Fibroblast of lung (primary cell): ENCODE data around the gene FAM174C. TPM values are rescaled to one million over a fixed set of nuclear protein-coding genes. Genes with fewer than 3 reads are reported as not detected.

Source experiments
- DNase-seq, 2 donors: peaks; one replicate each; pipeline versions ENCODE4 v3.0.0 to v3.0.0-alpha.2; 2010; ENCODE audit warnings: low read depth in 2 of 2
- H2AFZ ChIP-seq: 2 replicates; pipeline ENCODE4 v1.5.1; 2012; ENCODE audit warnings: low read length, control low read depth, inconsistent platforms
- H3K27ac ChIP-seq: 2 replicates; pipeline ENCODE4 v1.5.1; 2011; ENCODE audit warnings: low read length, control low read depth; ENCODE audit not compliant: insufficient read depth
- H3K27me3 ChIP-seq: 2 replicates; pipeline ENCODE4 v1.5.1; 2011; ENCODE audit warnings: mild to moderate bottlenecking, low read length; ENCODE audit not compliant: control insufficient read depth, insufficient read depth
- H3K36me3 ChIP-seq: 2 replicates; pipeline ENCODE4 v1.5.1; 2011; ENCODE audit warnings: low read length; ENCODE audit not compliant: control insufficient read depth, insufficient read depth
- H3K4me1 ChIP-seq: 2 replicates; pipeline ENCODE4 v1.5.1; 2011; ENCODE audit warnings: low read length; ENCODE audit not compliant: control insufficient read depth, insufficient read depth; ENCODE audit errors: extremely low read depth
- H3K4me2 ChIP-seq: 2 replicates; pipeline ENCODE4 v1.5.1; 2011; ENCODE audit warnings: low read length, control low read depth; ENCODE audit not compliant: insufficient read depth; ENCODE audit errors: extremely low read depth
- H3K4me3 ChIP-seq, 4 experiments: fragments of 200-600 bp in 1 of 4; sonication (generic) in 1 of 4; replicated peaks in 1 of 4; 2 replicates each; pipeline ENCODE4 v1.5.1; 2011 to 2016; ENCODE audit warnings: low read length in 4 of 4, low read depth in 3 of 4, mild to moderate bottlenecking in 3 of 4, control low read depth in 2 of 4, inconsistent platforms in 1 of 4, mixed read lengths in 1 of 4; ENCODE audit not compliant: insufficient read depth in 1 of 4; ENCODE audit errors: control extremely low read depth in 1 of 4
- H3K79me2 ChIP-seq: 2 replicates; pipeline ENCODE4 v1.5.1; 2012; ENCODE audit warnings: mild to moderate bottlenecking, low read length, inconsistent platforms; ENCODE audit not compliant: control insufficient read depth, insufficient read depth
- H3K9ac ChIP-seq: 2 replicates; pipeline ENCODE4 v1.5.1; 2011; ENCODE audit warnings: mild to moderate bottlenecking, low read length, control low read depth; ENCODE audit not compliant: insufficient read depth
- H3K9me3 ChIP-seq: 2 replicates; pipeline ENCODE4 v1.5.1; 2012; ENCODE audit warnings: low read depth, low read length; ENCODE audit not compliant: control insufficient read depth, insufficient read depth
- H4K20me1 ChIP-seq: 2 replicates; pipeline ENCODE4 v1.5.1; 2011; ENCODE audit warnings: low read length; ENCODE audit not compliant: control insufficient read depth, insufficient read depth; ENCODE audit errors: extremely low read depth
- EZH2 ChIP-seq: IDR thresholded peaks from 2 replicates; pipeline ENCODE4 v1.5.1; 2012; ENCODE audit warnings: low read length, control low read depth, mild to moderate bottlenecking; ENCODE audit errors: missing control alignments
- polyA plus RNA-seq, 2 donors: library from polyadenylated mRNA; depleted of rRNA in 1 of 2; stranded (reverse) in 1 of 2; unstranded in 1 of 2; fragments of >200 nt; gene quantifications; 2 replicates each; pipeline ENCODE4 v1.2.1, GENCODE V29; 2011 to 2012; ENCODE audit warnings: missing spikeins in 1 of 2
- total RNA-seq: library from RNA; depleted of rRNA; stranded (reverse); fragments of >200 nt; gene quantifications from 2 replicates; pipeline ENCODE4 v1.2.1, GENCODE V29; 2014
- TF ChIP-seq, protein P1 (sequence below), 2 donors: IDR thresholded peaks in 1 of 2; conservative IDR thresholded peaks in 1 of 2; 1 replicate in 1 of 2; 2 replicates in 1 of 2; pipeline ENCODE4 v1.5.1; 2011 to 2012; ENCODE audit warnings: low read length in 2 of 2, control low read depth in 1 of 2, inconsistent platforms in 1 of 2, low read depth in 1 of 2, mild to moderate bottlenecking in 1 of 2

FAM174C gene
- total and polyA plus RNA-seq, 2 donors (not counting 1 experiment from before 2014, with no cell fraction given) = 16.1 to 22.5 TPM

- TF ChIP-seq, protein P1, sequence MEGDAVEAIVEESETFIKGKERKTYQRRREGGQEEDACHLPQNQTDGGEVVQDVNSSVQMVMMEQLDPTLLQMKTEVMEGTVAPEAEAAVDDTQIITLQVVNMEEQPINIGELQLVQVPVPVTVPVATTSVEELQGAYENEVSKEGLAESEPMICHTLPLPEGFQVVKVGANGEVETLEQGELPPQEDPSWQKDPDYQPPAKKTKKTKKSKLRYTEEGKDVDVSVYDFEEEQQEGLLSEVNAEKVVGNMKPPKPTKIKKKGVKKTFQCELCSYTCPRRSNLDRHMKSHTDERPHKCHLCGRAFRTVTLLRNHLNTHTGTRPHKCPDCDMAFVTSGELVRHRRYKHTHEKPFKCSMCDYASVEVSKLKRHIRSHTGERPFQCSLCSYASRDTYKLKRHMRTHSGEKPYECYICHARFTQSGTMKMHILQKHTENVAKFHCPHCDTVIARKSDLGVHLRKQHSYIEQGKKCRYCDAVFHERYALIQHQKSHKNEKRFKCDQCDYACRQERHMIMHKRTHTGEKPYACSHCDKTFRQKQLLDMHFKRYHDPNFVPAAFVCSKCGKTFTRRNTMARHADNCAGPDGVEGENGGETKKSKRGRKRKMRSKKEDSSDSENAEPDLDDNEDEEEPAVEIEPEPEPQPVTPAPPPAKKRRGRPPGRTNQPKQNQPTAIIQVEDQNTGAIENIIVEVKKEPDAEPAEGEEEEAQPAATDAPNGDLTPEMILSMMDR (conservative IDR thresholded peaks at IDR 0.05 in 1 of 2, IDR thresholded peaks at IDR 0.05 in 1 of 2; ENCODE audit: low read depth in 1 of 2, low read length in 2 of 2) = no peak
- no peak for TF ChIP-seq EZH2
- Histone ChIP-seq H3K9me3 (no peaks in the 10 kb centered on the region), H2AFZ (no peak overlapping the region), H3K36me3 (no peaks in the 10 kb centered on the region), H4K20me1 (no peaks in the 10 kb centered on the region), H3K4me2 (no peak overlapping the region), H3K27ac (no peak overlapping the region), H3K9ac (no peak overlapping the region), H3K79me2 (no peaks in the 10 kb centered on the region), H3K27me3 (no peaks in the 10 kb centered on the region), H3K4me1 (no peaks in the 10 kb centered on the region), H3K4me3 (no peak overlapping the region)
- DNase-seq = no peak
Measured at GRCh38 chr19:1293782-1294604, 18.7 kb downstream of the FAM174C start.

GRCh38 chr19:1294688-1295087, 19.4 kb downstream of the FAM174C start:
- Histone ChIP-seq H3K9ac (no peak overlapping the region), H3K27ac (no peak overlapping the region)

More at GRCh38 chr19:1294688-1295087, 19.4 kb downstream of the FAM174C start:
- Histone ChIP-seq H3K4me1 (no peaks in the 10 kb centered on the region), H3K4me2 (no peak overlapping the region), H3K9me3 (no peaks in the 10 kb centered on the region), H3K27me3 (no peaks in the 10 kb centered on the region), H2AFZ (no peak overlapping the region), H3K36me3 (no peaks in the 10 kb centered on the region), H4K20me1 (no peaks in the 10 kb centered on the region), H3K4me3 (no peak overlapping the region), H3K79me2 (no peaks in the 10 kb centered on the region)
- TF ChIP-seq EZH2 = no peak
- TF ChIP-seq, protein P1 (conservative IDR thresholded peaks at IDR 0.05 in 1 of 2, IDR thresholded peaks at IDR 0.05 in 1 of 2; ENCODE audit: low read depth in 1 of 2, low read length in 2 of 2) = no peak
- no peak for DNase-seq
